WTC11 (cell line): ENCODE results near the gene HTRA2. TPM values are rescaled to one million over a fixed set of nuclear protein-coding genes. Genes with fewer than 3 reads are reported as not detected.

Experiments used
- ATAC-seq: fragments of 200-7000 bp; cut with Tn5 transposase; 2 replicates; pipeline ENCODE4 v1.10.0; 2021; ENCODE audit warnings: mild to moderate bottlenecking, moderate library complexity
- CTCF ChIA-PET: fragments of 300-600 bp; sonication (Branson Sonifier 250); formaldehyde crosslinking; loops from one replicate; lab custom pipeline; 2021; ENCODE audit warnings: antibody characterized with exemption; lab: Charles Lee
- POLR2A ChIA-PET: fragments of 350-600 bp; sonication (Branson Sonifier 250); formaldehyde crosslinking; loops from one replicate; lab custom pipeline; 2021; ENCODE audit warnings: antibody characterized with exemption; lab: Charles Lee
- DNase-seq: peaks from one replicate; pipeline ENCODE4 v3.0.0; 2021; ENCODE audit warnings: low spot score
- H3K27ac Mint-ChIP-seq: 2 replicates; pipeline ENCODE4 v1.8.0; 2021; ENCODE audit warnings: mixed read lengths
- H3K27me3 Mint-ChIP-seq: 2 replicates; pipeline ENCODE4 v1.8.0; 2021; ENCODE audit warnings: low read depth, mild to moderate bottlenecking, moderate library complexity, mixed read lengths
- H3K36me3 Mint-ChIP-seq: 2 replicates; pipeline ENCODE4 v1.8.0; 2021; ENCODE audit warnings: mixed read lengths
- H3K4me1 Mint-ChIP-seq: 2 replicates; pipeline ENCODE4 v1.8.0; 2022; ENCODE audit warnings: mixed read lengths
- H3K4me3 Mint-ChIP-seq: 2 replicates; pipeline ENCODE4 v1.8.0; 2021; ENCODE audit warnings: mild to moderate bottlenecking, moderate library complexity, mixed read lengths
- H3K9me3 Mint-ChIP-seq: 2 replicates; pipeline ENCODE4 v1.8.0; 2021; ENCODE audit warnings: mixed read lengths
- ELF4 ChIP-seq: sonication (generic); formaldehyde crosslinking; IDR thresholded peaks from 2 replicates; pipeline ENCODE4 v1.8.1; 2022; ENCODE audit warnings: low read depth, mild to moderate bottlenecking, moderate library complexity, missing genetic modification reagents
- ESRRA ChIP-seq: sonication (generic); formaldehyde crosslinking; IDR thresholded peaks from 2 replicates; pipeline ENCODE4 v1.8.1; 2022; ENCODE audit warnings: mild to moderate bottlenecking, missing genetic modification reagents, borderline replicate concordance
- ETV6 ChIP-seq: sonication (generic); formaldehyde crosslinking; IDR thresholded peaks from 2 replicates; pipeline ENCODE4 v1.8.1; 2022; ENCODE audit warnings: mild to moderate bottlenecking, missing genetic modification reagents
- GRHL2 ChIP-seq: fragments of 250-450 bp; sonication (Bioruptor Pico); IDR thresholded peaks from 2 replicates; pipeline ENCODE4 v1.8.0; 2022; ENCODE audit warnings: mild to moderate bottlenecking, moderate library complexity; ENCODE audit not compliant: insufficient replicate concordance, severe bottlenecking
- KAT7 ChIP-seq: sonication (generic); formaldehyde crosslinking; IDR thresholded peaks from 2 replicates; pipeline ENCODE4 v1.8.1; 2023; ENCODE audit warnings: missing genetic modification reagents, mild to moderate bottlenecking, borderline replicate concordance
- NFE2L1 ChIP-seq: sonication (generic); formaldehyde crosslinking; IDR thresholded peaks from 2 replicates; pipeline ENCODE4 v1.8.1; 2023; ENCODE audit warnings: missing genetic modification reagents
- NFYB ChIP-seq: sonication (generic); formaldehyde crosslinking; conservative IDR thresholded peaks from 2 replicates; pipeline ENCODE4 v1.8.0; 2022; ENCODE audit warnings: low read depth, missing genetic modification reagents
- ZNF121 ChIP-seq: sonication (generic); formaldehyde crosslinking; IDR thresholded peaks from 2 replicates; pipeline ENCODE4 v1.8.0; 2023; ENCODE audit warnings: missing genetic modification reagents
- ZNF263 ChIP-seq: sonication (generic); formaldehyde crosslinking; IDR thresholded peaks from 2 replicates; pipeline ENCODE4 v1.8.1; 2022; ENCODE audit warnings: low read depth, mild to moderate bottlenecking, moderate library complexity, missing genetic modification reagents
- total RNA-seq: library from RNA; stranded (reverse); gene quantifications from 3 replicates; pipeline ENCODE4 v1.2.3, GENCODE V29; 2021
- TF ChIP-seq, protein P1 (sequence below): sonication (generic); formaldehyde crosslinking; IDR thresholded peaks from 2 replicates; pipeline ENCODE4 v1.8.0; 2023; ENCODE audit warnings: mild to moderate bottlenecking, missing genetic modification reagents
- TF ChIP-seq, protein P2 (sequence below): sonication (generic); formaldehyde crosslinking; IDR thresholded peaks from 2 replicates; pipeline ENCODE4 v1.8.0; 2022; ENCODE audit warnings: mild to moderate bottlenecking, missing genetic modification reagents
- TF ChIP-seq, protein P3 (sequence below): sonication (generic); formaldehyde crosslinking; IDR thresholded peaks from 2 replicates; pipeline ENCODE4 v1.8.1; 2023; ENCODE audit warnings: mild to moderate bottlenecking, moderate library complexity, missing genetic modification reagents
- TF ChIP-seq, protein P4 (sequence below): sonication (generic); formaldehyde crosslinking; IDR thresholded peaks from 2 replicates; pipeline ENCODE4 v1.8.1; 2022; ENCODE audit warnings: low read depth, missing genetic modification reagents, borderline replicate concordance
- TF ChIP-seq, protein P5 (sequence below): sonication (generic); formaldehyde crosslinking; IDR thresholded peaks from 2 replicates; pipeline ENCODE4 v1.8.1; 2022; ENCODE audit warnings: low read depth, mild to moderate bottlenecking, moderate library complexity, missing genetic modification reagents, borderline replicate concordance
- TF ChIP-seq, protein P6 (sequence below): fragments of 250-450 bp; sonication (Bioruptor Pico); IDR thresholded peaks from 2 replicates; pipeline ENCODE4 v1.9.0; 2021; ENCODE audit warnings: mild to moderate bottlenecking, borderline replicate concordance

HTRA2 gene
- total RNA-seq, 1 experiment from 2014 or later = 30.0 TPM

DNA sequence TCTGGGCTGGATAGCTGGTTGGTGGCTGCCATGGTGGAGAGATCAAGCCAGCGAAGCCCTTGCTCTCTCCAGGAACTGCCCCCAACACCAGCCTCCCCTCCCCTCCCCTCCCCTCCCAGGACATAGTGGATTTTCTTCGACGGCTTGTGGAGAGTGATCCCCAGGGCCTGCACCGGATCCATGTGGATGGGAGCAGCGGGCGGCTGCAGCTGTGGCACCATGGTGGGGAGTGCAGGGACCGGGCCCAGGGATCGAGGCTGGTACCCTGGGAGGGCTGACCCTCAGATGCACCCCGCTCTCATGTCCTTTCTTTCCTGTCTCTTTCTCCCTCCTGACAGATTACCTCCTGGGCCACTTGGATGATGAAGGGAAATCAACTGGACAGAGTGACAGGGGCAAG, 39.8 kb upstream of the HTRA2 start (continued):
- TF ChIP-seq, protein P1, sequence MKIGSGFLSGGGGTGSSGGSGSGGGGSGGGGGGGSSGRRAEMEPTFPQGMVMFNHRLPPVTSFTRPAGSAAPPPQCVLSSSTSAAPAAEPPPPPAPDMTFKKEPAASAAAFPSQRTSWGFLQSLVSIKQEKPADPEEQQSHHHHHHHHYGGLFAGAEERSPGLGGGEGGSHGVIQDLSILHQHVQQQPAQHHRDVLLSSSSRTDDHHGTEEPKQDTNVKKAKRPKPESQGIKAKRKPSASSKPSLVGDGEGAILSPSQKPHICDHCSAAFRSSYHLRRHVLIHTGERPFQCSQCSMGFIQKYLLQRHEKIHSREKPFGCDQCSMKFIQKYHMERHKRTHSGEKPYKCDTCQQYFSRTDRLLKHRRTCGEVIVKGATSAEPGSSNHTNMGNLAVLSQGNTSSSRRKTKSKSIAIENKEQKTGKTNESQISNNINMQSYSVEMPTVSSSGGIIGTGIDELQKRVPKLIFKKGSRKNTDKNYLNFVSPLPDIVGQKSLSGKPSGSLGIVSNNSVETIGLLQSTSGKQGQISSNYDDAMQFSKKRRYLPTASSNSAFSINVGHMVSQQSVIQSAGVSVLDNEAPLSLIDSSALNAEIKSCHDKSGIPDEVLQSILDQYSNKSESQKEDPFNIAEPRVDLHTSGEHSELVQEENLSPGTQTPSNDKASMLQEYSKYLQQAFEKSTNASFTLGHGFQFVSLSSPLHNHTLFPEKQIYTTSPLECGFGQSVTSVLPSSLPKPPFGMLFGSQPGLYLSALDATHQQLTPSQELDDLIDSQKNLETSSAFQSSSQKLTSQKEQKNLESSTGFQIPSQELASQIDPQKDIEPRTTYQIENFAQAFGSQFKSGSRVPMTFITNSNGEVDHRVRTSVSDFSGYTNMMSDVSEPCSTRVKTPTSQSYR (CRISPR knock-in tag) = no peak
- TF ChIP-seq, protein P2, sequence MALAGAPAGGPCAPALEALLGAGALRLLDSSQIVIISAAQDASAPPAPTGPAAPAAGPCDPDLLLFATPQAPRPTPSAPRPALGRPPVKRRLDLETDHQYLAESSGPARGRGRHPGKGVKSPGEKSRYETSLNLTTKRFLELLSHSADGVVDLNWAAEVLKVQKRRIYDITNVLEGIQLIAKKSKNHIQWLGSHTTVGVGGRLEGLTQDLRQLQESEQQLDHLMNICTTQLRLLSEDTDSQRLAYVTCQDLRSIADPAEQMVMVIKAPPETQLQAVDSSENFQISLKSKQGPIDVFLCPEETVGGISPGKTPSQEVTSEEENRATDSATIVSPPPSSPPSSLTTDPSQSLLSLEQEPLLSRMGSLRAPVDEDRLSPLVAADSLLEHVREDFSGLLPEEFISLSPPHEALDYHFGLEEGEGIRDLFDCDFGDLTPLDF (CRISPR knock-in tag) = no peak
- TF ChIP-seq, protein P3, sequence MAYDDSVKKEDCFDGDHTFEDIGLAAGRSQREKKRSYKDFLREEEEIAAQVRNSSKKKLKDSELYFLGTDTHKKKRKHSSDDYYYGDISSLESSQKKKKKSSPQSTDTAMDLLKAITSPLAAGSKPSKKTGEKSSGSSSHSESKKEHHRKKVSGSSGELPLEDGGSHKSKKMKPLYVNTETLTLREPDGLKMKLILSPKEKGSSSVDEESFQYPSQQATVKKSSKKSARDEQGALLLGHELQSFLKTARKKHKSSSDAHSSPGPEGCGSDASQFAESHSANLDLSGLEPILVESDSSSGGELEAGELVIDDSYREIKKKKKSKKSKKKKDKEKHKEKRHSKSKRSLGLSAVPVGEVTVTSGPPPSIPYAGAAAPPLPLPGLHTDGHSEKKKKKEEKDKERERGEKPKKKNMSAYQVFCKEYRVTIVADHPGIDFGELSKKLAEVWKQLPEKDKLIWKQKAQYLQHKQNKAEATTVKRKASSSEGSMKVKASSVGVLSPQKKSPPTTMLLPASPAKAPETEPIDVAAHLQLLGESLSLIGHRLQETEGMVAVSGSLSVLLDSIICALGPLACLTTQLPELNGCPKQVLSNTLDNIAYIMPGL (CRISPR knock-in tag) = no peak
- TF ChIP-seq ESRRA = no peak
- TF ChIP-seq NFYB = no peak
- TF ChIP-seq ELF4 (CRISPR knock-in tag) = no peak
- no peak for TF ChIP-seq ZNF121 (CRISPR knock-in tag)
- TF ChIP-seq ZNF263 = no peak
- no peak for TF ChIP-seq NFE2L1 (CRISPR knock-in tag)
- no peak for TF ChIP-seq ETV6 (CRISPR knock-in tag)
- TF ChIP-seq, protein P4, sequence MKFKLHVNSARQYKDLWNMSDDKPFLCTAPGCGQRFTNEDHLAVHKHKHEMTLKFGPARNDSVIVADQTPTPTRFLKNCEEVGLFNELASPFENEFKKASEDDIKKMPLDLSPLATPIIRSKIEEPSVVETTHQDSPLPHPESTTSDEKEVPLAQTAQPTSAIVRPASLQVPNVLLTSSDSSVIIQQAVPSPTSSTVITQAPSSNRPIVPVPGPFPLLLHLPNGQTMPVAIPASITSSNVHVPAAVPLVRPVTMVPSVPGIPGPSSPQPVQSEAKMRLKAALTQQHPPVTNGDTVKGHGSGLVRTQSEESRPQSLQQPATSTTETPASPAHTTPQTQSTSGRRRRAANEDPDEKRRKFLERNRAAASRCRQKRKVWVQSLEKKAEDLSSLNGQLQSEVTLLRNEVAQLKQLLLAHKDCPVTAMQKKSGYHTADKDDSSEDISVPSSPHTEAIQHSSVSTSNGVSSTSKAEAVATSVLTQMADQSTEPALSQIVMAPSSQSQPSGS (CRISPR knock-in tag) = no peak
- TF ChIP-seq KAT7 (CRISPR knock-in tag) = no peak

DNA sequence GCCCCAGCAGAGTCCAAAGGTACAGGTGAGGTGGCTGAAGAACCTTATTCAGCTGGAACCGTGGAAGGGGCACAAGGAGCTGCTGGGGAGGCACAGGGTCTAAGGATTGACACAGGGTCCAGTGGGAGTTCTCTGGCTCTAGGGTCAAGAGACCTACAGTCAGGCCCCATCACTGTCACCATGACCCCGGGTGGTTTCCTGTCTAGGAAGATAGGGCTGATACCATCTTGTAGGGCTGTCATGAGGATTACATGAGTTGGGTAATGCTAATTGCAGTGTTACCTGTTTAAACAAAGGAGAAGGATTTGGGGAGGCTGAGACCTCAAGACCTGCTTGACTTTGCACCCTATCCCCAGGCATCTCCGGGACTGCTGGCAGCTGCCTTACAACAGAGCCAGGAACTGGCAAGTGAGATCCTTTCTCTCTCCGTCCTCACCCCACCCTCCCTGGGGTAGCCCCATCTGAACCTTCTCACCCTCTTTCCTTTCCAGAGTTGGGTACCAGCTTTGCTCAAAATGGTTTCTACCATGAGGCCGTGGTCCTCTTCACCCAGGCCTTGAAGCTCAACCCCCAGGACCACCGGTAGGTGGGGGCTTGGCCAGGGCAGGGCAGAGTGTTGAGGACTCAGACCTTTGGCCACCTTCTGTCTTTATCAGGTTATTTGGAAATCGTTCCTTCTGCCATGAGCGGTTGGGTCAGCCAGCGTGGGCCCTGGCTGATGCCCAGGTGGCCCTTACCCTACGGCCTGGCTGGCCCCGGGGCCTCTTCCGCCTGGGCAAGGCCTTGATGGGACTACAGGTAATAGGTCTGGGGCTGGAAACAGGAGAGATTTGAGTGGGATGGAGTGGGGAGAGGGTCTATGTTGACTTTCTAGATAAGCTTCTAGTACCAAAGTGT, 37.8 kb upstream of the HTRA2 start:
- ATAC-seq (no peak), DNase-seq (no peak)
- Mint-ChIP-seq H3K27ac (no peak overlapping the region), H3K9me3 (no peaks in the 10 kb centered on the region), H3K4me1 (no peaks in the 10 kb centered on the region), H3K27me3 (peaks cover 28% of the 10 kb centered on the region), H3K4me3 (no peak overlapping the region), H3K36me3 (peaks cover 40% of the 10 kb centered on the region)
- POLR2A ChIA-PET = no interaction called here
- CTCF ChIA-PET = no interaction called here
- TF ChIP-seq, protein P5, sequence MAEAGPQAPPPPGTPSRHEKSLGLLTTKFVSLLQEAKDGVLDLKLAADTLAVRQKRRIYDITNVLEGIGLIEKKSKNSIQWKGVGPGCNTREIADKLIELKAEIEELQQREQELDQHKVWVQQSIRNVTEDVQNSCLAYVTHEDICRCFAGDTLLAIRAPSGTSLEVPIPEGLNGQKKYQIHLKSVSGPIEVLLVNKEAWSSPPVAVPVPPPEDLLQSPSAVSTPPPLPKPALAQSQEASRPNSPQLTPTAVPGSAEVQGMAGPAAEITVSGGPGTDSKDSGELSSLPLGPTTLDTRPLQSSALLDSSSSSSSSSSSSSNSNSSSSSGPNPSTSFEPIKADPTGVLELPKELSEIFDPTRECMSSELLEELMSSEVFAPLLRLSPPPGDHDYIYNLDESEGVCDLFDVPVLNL (CRISPR knock-in tag) = no peak
- TF ChIP-seq GRHL2 (CRISPR knock-in tag) (no peak), NFE2L1 (CRISPR knock-in tag) (no peak)
- TF ChIP-seq, protein P6, sequence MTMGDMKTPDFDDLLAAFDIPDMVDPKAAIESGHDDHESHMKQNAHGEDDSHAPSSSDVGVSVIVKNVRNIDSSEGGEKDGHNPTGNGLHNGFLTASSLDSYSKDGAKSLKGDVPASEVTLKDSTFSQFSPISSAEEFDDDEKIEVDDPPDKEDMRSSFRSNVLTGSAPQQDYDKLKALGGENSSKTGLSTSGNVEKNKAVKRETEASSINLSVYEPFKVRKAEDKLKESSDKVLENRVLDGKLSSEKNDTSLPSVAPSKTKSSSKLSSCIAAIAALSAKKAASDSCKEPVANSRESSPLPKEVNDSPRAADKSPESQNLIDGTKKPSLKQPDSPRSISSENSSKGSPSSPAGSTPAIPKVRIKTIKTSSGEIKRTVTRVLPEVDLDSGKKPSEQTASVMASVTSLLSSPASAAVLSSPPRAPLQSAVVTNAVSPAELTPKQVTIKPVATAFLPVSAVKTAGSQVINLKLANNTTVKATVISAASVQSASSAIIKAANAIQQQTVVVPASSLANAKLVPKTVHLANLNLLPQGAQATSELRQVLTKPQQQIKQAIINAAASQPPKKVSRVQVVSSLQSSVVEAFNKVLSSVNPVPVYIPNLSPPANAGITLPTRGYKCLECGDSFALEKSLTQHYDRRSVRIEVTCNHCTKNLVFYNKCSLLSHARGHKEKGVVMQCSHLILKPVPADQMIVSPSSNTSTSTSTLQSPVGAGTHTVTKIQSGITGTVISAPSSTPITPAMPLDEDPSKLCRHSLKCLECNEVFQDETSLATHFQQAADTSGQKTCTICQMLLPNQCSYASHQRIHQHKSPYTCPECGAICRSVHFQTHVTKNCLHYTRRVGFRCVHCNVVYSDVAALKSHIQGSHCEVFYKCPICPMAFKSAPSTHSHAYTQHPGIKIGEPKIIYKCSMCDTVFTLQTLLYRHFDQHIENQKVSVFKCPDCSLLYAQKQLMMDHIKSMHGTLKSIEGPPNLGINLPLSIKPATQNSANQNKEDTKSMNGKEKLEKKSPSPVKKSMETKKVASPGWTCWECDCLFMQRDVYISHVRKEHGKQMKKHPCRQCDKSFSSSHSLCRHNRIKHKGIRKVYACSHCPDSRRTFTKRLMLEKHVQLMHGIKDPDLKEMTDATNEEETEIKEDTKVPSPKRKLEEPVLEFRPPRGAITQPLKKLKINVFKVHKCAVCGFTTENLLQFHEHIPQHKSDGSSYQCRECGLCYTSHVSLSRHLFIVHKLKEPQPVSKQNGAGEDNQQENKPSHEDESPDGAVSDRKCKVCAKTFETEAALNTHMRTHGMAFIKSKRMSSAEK (CRISPR knock-in tag) = no peak
